HG02840 (cell line): ENCODE data around the gene ADAMTS2.
"Not testable (repeated sequence)": the region's sequence is repeated elsewhere in the genome, so short reads cannot be mapped to it uniquely, and the experiment has no call there.

Experiments
- ATAC-seq: cut with Tn5 transposase; IDR thresholded peaks from one replicate; pipeline ENCODE4 v1.9.1; 2021; ENCODE audit warnings: mild to moderate bottlenecking, moderate library complexity, moderate number of reproducible peaks; ENCODE audit not compliant: unreplicated experiment, low FRiP score

Gene ADAMTS2

GRCh38 chr5:179285776-179286162, 59.5 kb downstream of the ADAMTS2 start:
- ATAC-seq = not testable (repeated sequence)

GRCh38 chr5:179284751-179285631, 60.3 kb downstream of the ADAMTS2 start:
- ATAC-seq = no peak

GRCh38 chr5:179283908-179284307, 61.4 kb downstream of the ADAMTS2 start:
- not testable (repeated sequence) for ATAC-seq

- no peak for ATAC-seq
Measured at GRCh38 chr5:179281694-179282093, 63.6 kb downstream of the ADAMTS2 start.

- ATAC-seq = no peak
Measured at GRCh38 chr5:179280095-179280490, 65.2 kb downstream of the ADAMTS2 start.

GRCh38 chr5:179279347-179280094, 65.7 kb downstream of the ADAMTS2 start:
- ATAC-seq = no peak

GRCh38 chr5:179278546-179278945, 66.7 kb downstream of the ADAMTS2 start:
- no peak for ATAC-seq

GRCh38 chr5:179278119-179278518, 67.1 kb downstream of the ADAMTS2 start:
- ATAC-seq = no peak

- ATAC-seq = no peak
Measured at GRCh38 chr5:179276838-179277395, 68.3 kb downstream of the ADAMTS2 start.

GRCh38 chr5:179275941-179276837, 69.1 kb downstream of the ADAMTS2 start:
- no peak for ATAC-seq

- no peak for ATAC-seq
Measured at GRCh38 chr5:179275381-179275878, 69.8 kb downstream of the ADAMTS2 start.

- ATAC-seq = no peak
Measured at GRCh38 chr5:179274321-179275315, 70.6 kb downstream of the ADAMTS2 start.

- no peak for ATAC-seq
Measured at GRCh38 chr5:179273441-179274145, 71.7 kb downstream of the ADAMTS2 start.

- ATAC-seq = no peak
Measured at GRCh38 chr5:179273073-179273435, 72.2 kb downstream of the ADAMTS2 start.

GRCh38 chr5:179272326-179273072, 72.8 kb downstream of the ADAMTS2 start:
- no peak for ATAC-seq

GRCh38 chr5:179271821-179272325, 73.4 kb downstream of the ADAMTS2 start:
- ATAC-seq = no peak

GRCh38 chr5:179271428-179271734, 73.9 kb downstream of the ADAMTS2 start:
- no peak for ATAC-seq
